GM21737 (cell line): ENCODE results near the gene DCST2.

Experiments used
- ATAC-seq: cut with Tn5 transposase; IDR thresholded peaks from one replicate; pipeline ENCODE4 v1.9.1; 2021; ENCODE audit warnings: mild to moderate bottlenecking, moderate library complexity; ENCODE audit not compliant: unreplicated experiment

The DCST2 gene

GRCh38 chr1:155033524-155033923 lies at the start of gene DCST2, which contains the start of gene DCST1:
DCST2 (minus strand) TSS chr1:155033781; CDS start chr1:155033701, 80 bp downstream.
DCST1 (plus strand) TSS chr1:155033824; CDS start chr1:155034037, 213 bp downstream.
- no peak for ATAC-seq

DNA sequence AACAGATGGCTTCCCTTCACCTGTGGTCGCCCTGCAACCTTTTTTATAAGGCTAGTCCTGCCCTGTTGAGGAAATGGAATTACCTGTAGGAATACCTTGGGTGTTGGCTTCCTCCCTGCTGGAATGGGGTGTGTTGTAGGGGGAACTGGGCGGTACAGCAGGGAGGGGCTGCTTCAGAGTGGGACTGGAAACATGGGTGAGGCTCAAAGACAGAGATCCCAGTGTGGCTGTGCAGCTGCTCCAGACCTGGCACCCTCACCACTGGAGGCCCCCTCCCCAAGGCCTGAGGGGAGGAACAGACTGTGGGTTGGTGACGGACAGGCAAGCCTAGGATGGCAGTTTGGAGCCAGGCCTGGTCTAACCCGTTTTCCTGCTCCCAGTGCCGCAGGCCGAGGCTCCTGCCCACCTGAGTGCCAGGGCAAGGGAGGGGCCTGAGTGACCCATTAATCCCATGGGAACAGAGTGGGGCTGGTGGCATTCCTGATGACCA lies 49.5 kb upstream of the DCST2 start:
- no peak for ATAC-seq

- ATAC-seq: no peak
These were observed 48.9 kb upstream of the DCST2 start for GRCh38 chr1:155082301-155083051.

DNA sequence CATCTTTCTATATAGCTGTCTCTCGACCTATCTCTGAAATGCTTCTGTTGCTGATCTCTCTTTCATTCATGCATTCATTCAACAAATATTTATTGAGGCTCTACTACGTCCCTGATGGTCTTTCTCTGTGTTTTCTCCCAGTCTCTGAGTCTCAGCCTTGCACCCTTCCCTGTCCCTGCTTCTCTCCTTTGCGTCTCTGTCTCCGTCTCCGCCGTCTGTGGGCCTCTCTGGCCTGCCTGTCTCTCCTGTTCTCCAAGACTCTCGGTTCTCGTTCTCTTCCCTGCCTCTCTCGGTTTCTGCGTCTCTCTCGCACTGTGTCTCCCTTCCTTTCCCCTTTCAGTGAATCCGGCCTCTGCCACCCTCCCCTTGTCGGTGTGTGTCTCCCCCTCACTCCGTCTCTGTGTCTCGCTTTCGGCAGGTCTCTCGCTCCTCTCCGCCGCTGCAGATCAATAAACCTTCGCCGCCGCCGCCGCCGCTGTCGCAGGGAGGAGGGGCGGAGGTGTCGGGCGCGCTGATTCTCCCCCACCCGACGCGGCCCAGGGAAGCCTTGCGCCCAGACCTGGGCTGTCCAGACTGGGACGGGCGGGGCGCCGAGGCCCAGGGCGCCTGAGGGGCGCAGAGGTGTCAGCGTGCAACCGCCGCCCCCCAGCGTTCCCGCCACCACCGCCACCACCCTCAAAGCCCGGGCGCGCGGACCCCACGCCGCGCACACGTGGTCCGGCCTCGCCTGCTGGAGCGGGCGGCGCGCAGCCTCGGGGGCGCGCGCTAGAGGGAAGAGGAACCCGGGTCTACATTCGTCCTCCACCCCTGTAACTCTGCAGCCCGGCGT lies 48.1 kb upstream of the DCST2 start:
- ATAC-seq: no peak

GRCh38 chr1:155080312-155081228 lies 47.0 kb upstream of the DCST2 start:
- ATAC-seq: no peak

GRCh38 chr1:155079487-155080311 lies 46.1 kb upstream of the DCST2 start:
- no peak for ATAC-seq

DNA sequence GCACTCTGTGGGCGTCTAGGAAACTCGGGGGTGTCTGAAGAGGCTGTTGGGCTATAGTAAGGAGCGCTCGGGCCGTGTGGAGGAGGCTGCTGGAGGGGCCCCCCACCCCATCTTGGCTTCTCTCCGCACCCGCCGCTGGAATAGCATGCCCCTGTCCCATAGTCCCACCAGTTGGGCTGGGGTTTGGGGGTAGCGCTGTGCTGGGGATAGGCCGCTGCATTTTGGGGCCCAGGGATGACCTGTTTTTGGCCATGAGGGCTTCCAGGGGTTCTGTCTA lies 45.6 kb upstream of the DCST2 start:
- ATAC-seq: no peak

- ATAC-seq: no peak
These were observed 45.1 kb upstream of the DCST2 start, which contains the start of gene EFNA3 for GRCh38 chr1:155078469-155079209. EFNA3 (plus strand) TSS chr1:155078837; CDS start chr1:155078942, 105 bp downstream.

- ATAC-seq: no peak
These were observed 44.3 kb upstream of the DCST2 start for GRCh38 chr1:155077758-155078445.

- no peak for ATAC-seq
These were observed 43.8 kb upstream of the DCST2 start for GRCh38 chr1:155077346-155077745.

GRCh38 chr1:155076371-155076770 lies 42.8 kb upstream of the DCST2 start:
- no peak for ATAC-seq

DNA sequence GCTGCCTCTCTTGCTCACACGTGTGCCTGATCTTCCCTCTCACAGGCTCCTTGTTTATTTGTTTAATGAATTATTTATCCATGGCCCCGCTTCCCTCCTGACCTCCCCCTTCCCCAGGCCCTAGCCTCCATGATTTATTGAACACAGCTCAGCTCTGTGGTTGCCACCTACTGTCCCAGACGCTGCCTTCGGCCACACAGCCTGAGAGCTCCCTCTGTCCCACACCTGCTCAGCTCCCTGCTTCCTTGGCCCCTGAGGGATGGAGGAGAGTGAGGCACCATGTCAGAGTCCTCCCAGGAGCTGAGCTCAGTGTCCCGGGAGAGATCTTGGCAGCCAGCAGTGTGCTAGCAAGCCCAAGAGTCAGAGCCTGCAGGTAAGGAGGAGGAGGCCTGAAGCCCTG lies 42.0 kb upstream of the DCST2 start:
- ATAC-seq: no peak

GRCh38 chr1:155073377-155074242 lies 40.0 kb upstream of the DCST2 start:
- ATAC-seq: no peak

- ATAC-seq: no peak
These were observed 39.1 kb upstream of the DCST2 start for GRCh38 chr1:155072531-155073289.

DNA sequence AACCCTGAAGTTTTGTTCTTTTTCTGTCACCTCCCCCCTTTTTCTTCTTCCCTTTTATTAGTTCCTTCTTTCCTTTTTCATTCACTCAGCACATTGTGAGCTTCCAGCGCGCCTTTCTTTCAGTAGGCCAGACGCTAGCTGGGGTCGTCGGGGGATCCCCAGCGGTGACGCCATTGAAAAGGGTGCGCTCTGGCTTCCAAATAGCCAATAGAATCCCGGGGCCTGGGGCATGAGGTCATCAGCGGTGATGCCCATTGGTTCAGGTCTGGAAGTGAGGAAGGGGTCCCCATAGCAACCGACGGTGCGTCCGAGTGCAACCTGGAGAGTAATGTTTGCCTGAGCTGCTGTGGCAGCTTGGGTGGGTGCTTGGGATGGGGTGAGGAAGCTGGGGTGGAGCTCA lies 38.1 kb upstream of the DCST2 start:
- no peak for ATAC-seq

- ATAC-seq: peak; percentile 60
These were observed 37.4 kb upstream of the DCST2 start for GRCh38 chr1:155070721-155071569.
